ENCODE results near the gene SRPK2. TPM values are rescaled to one million over a fixed set of nuclear protein-coding genes. Genes with fewer than 3 reads are reported as not detected.
"Not testable (repeated sequence)": the region's sequence is repeated elsewhere in the genome, so short reads cannot be mapped to it uniquely, and the experiment has no call there.

The SRPK2 gene
- total RNA-seq, 2 donors from 2014 or later, result 46.2 to 50.0 TPM

- H3K4me1 Mint-ChIP-seq, result peaks cover 37% of the 10 kb centered on the region
- no peak overlapping the region for H3K4me3 Mint-ChIP-seq
- ATAC-seq, result no peak
- no peak for DNase-seq
- peaks cover 2% of the 10 kb centered on the region for H3K36me3 Mint-ChIP-seq (ENCODE audit: low read depth)
- no peaks in the 10 kb centered on the region for H3K27me3 Mint-ChIP-seq
- no peaks in the 10 kb centered on the region for H3K9me3 ChIP-seq (ENCODE audit: control insufficient read depth, low read length, poor library complexity, severe bottlenecking)
- peak overlapping the region; percentile 59 for H3K27ac Mint-ChIP-seq
These were observed 118.6 kb downstream of the SRPK2 start for GRCh38 chr7:105270117-105270516.

GRCh38 chr7:105269397-105269796 lies 119.3 kb downstream of the SRPK2 start:
- Mint-ChIP-seq H3K36me3 (ENCODE audit: low read depth) (peaks cover 2% of the 10 kb centered on the region), H3K4me1 (peaks cover 44% of the 10 kb centered on the region), H3K4me3 (peak overlapping the region; percentile 95), H3K27me3 (no peaks in the 10 kb centered on the region), H3K27ac (peak overlapping the region; percentile 94)
- no peaks in the 10 kb centered on the region for H3K9me3 ChIP-seq (ENCODE audit: control insufficient read depth, low read length, poor library complexity, severe bottlenecking)
- ATAC-seq (peak; percentile 61), DNase-seq (no peak)

- DNase-seq, result no peak
- H3K4me1 Mint-ChIP-seq, result peaks cover 50% of the 10 kb centered on the region
- H3K36me3 Mint-ChIP-seq (ENCODE audit: low read depth), result peaks cover 2% of the 10 kb centered on the region
These were observed 120.0 kb downstream of the SRPK2 start for GRCh38 chr7:105268511-105269392.

GRCh38 chr7:105268056-105268455 lies 120.7 kb downstream of the SRPK2 start:
- DNase-seq, result no peak
- no peaks in the 10 kb centered on the region for H3K9me3 ChIP-seq (ENCODE audit: control insufficient read depth, low read length, poor library complexity, severe bottlenecking)
- peak; percentile 57 for ATAC-seq
- Mint-ChIP-seq H3K4me3 (peak overlapping the region; percentile 95), H3K27me3 (no peaks in the 10 kb centered on the region), H3K27ac (peak overlapping the region; percentile 94), H3K4me1 (peaks cover 54% of the 10 kb centered on the region), H3K36me3 (ENCODE audit: low read depth) (peaks cover 2% of the 10 kb centered on the region)

More at GRCh38 chr7:105268511-105269392, 120.0 kb downstream of the SRPK2 start:
- Mint-ChIP-seq H3K27ac (peak overlapping the region; percentile 94), H3K4me3 (peak overlapping the region; percentile 95), H3K27me3 (no peaks in the 10 kb centered on the region)
- no peaks in the 10 kb centered on the region for H3K9me3 ChIP-seq (ENCODE audit: control insufficient read depth, low read length, poor library complexity, severe bottlenecking)
- ATAC-seq, result peak; percentile 79

- Mint-ChIP-seq H3K27me3 (no peaks in the 10 kb centered on the region), H3K27ac (peak overlapping the region; percentile 94), H3K4me3 (peak overlapping the region; percentile 90), H3K4me1 (peaks cover 52% of the 10 kb centered on the region), H3K36me3 (ENCODE audit: low read depth) (peaks cover 2% of the 10 kb centered on the region)
- no peak for DNase-seq
- H3K9me3 ChIP-seq (ENCODE audit: control insufficient read depth, low read length, poor library complexity, severe bottlenecking), result no peaks in the 10 kb centered on the region
- ATAC-seq, result peak; percentile 39
These were observed 121.5 kb downstream of the SRPK2 start for GRCh38 chr7:105267244-105267643.

- ATAC-seq, result no peak
- peaks cover 45% of the 10 kb centered on the region for H3K4me1 Mint-ChIP-seq
- H3K27ac Mint-ChIP-seq, result peak overlapping the region; percentile 84
- no peak for DNase-seq
- H3K27me3 Mint-ChIP-seq, result no peaks in the 10 kb centered on the region
- no peaks in the 10 kb centered on the region for H3K9me3 ChIP-seq (ENCODE audit: control insufficient read depth, low read length, poor library complexity, severe bottlenecking)
- no peak overlapping the region for H3K4me3 Mint-ChIP-seq
- peaks cover 5% of the 10 kb centered on the region for H3K36me3 Mint-ChIP-seq (ENCODE audit: low read depth)
These were observed 124.0 kb downstream of the SRPK2 start for GRCh38 chr7:105264707-105265106.

GRCh38 chr7:105261689-105262088 lies 127.0 kb downstream of the SRPK2 start:
- peaks cover 51% of the 10 kb centered on the region for H3K4me1 Mint-ChIP-seq
- H3K9me3 ChIP-seq (ENCODE audit: control insufficient read depth, low read length, poor library complexity, severe bottlenecking), result no peaks in the 10 kb centered on the region
- peak overlapping the region; percentile 56 for H3K27ac Mint-ChIP-seq
- ATAC-seq (no peak), DNase-seq (no peak)
- no peaks in the 10 kb centered on the region for H3K27me3 Mint-ChIP-seq
- H3K36me3 Mint-ChIP-seq (ENCODE audit: low read depth), result peaks cover 5% of the 10 kb centered on the region
- H3K4me3 Mint-ChIP-seq, result no peak overlapping the region

GRCh38 chr7:105260201-105260871 lies 128.4 kb downstream of the SRPK2 start:
- H3K4me1 Mint-ChIP-seq, result peaks cover 49% of the 10 kb centered on the region
- DNase-seq, result not testable (repeated sequence)

GRCh38 chr7:105258919-105259318 lies 129.8 kb downstream of the SRPK2 start:
- DNase-seq; H3K27me3 Mint-ChIP-seq; H3K36me3 Mint-ChIP-seq (ENCODE audit: low read depth); H3K27ac Mint-ChIP-seq; H3K9me3 ChIP-seq (ENCODE audit: control insufficient read depth, low read length, poor library complexity, severe bottlenecking); ATAC-seq; H3K4me3 Mint-ChIP-seq: not testable (repeated sequence)
- peaks cover 38% of the 10 kb centered on the region for H3K4me1 Mint-ChIP-seq

More at GRCh38 chr7:105260201-105260871, 128.4 kb downstream of the SRPK2 start:
- not testable (repeated sequence) for ATAC-seq; H3K4me3 Mint-ChIP-seq; H3K27me3 Mint-ChIP-seq; H3K27ac Mint-ChIP-seq; H3K9me3 ChIP-seq (ENCODE audit: control insufficient read depth, low read length, poor library complexity, severe bottlenecking); H3K36me3 Mint-ChIP-seq (ENCODE audit: low read depth)

- peaks cover 5% of the 10 kb centered on the region for H3K36me3 Mint-ChIP-seq (ENCODE audit: low read depth)
- H3K27ac Mint-ChIP-seq, result no peak overlapping the region
- ATAC-seq (no peak), DNase-seq (no peak)
- no peaks in the 10 kb centered on the region for H3K27me3 Mint-ChIP-seq
- no peak overlapping the region for H3K4me3 Mint-ChIP-seq
- H3K4me1 Mint-ChIP-seq, result peaks cover 34% of the 10 kb centered on the region
- no peaks in the 10 kb centered on the region for H3K9me3 ChIP-seq (ENCODE audit: control insufficient read depth, low read length, poor library complexity, severe bottlenecking)
These were observed 131.4 kb downstream of the SRPK2 start for GRCh38 chr7:105257338-105257737.

- Mint-ChIP-seq H3K36me3 (ENCODE audit: low read depth) (peaks cover 5% of the 10 kb centered on the region), H3K27ac (no peak overlapping the region), H3K4me3 (no peak overlapping the region), H3K4me1 (peaks cover 38% of the 10 kb centered on the region), H3K27me3 (no peaks in the 10 kb centered on the region)
- no peaks in the 10 kb centered on the region for H3K9me3 ChIP-seq (ENCODE audit: control insufficient read depth, low read length, poor library complexity, severe bottlenecking)
- ATAC-seq (no peak), DNase-seq (no peak)
These were observed 131.9 kb downstream of the SRPK2 start for GRCh38 chr7:105256761-105257231.

GRCh38 chr7:105250706-105251105 lies 138.0 kb downstream of the SRPK2 start:
- Mint-ChIP-seq H3K4me3 (no peak overlapping the region), H3K27me3 (no peaks in the 10 kb centered on the region), H3K36me3 (ENCODE audit: low read depth) (no peaks in the 10 kb centered on the region), H3K27ac (peak overlapping the region; percentile 39), H3K4me1 (peaks cover 19% of the 10 kb centered on the region)
- no peaks in the 10 kb centered on the region for H3K9me3 ChIP-seq (ENCODE audit: control insufficient read depth, low read length, poor library complexity, severe bottlenecking)
- ATAC-seq, result no peak
- DNase-seq, result no peak

GRCh38 chr7:105250239-105250638 lies 138.5 kb downstream of the SRPK2 start:
- H3K9me3 ChIP-seq (ENCODE audit: control insufficient read depth, low read length, poor library complexity, severe bottlenecking), result no peaks in the 10 kb centered on the region
- H3K36me3 Mint-ChIP-seq (ENCODE audit: low read depth), result no peaks in the 10 kb centered on the region
- ATAC-seq (no peak), DNase-seq (no peak)
- no peaks in the 10 kb centered on the region for H3K27me3 Mint-ChIP-seq
- peaks cover 19% of the 10 kb centered on the region for H3K4me1 Mint-ChIP-seq
- peak overlapping the region; percentile 39 for H3K27ac Mint-ChIP-seq
- H3K4me3 Mint-ChIP-seq, result no peak overlapping the region

All from T-helper 17 cell (primary cell).